Panc1 (cell line): ENCODE results near the gene TMEM62. TPM values are rescaled to one million over a fixed set of nuclear protein-coding genes. Genes with fewer than 3 reads are reported as not detected.

Experiments used
- ATAC-seq: fragments of 200-7000 bp; cut with Tn5 transposase; 2 replicates; pipeline ENCODE4 v1.9.1; 2020; ENCODE audit warnings: mild to moderate bottlenecking, moderate library complexity
- BruUV-seq: library from RNA; stranded (reverse); fragments of 400-500 nt; replicated peaks from 2 replicates; lab custom pipeline; 2021; lab: Mats Ljungman, UMichigan
- CTCF ChIA-PET: fragments of 300-600 bp; sonication (Branson Sonifier 250); formaldehyde crosslinking; loops from one replicate; lab custom pipeline; 2022; ENCODE audit warnings: antibody characterized with exemption; lab: Charles Lee
- POLR2A ChIA-PET: fragments of 300-600 bp; sonication (Branson Sonifier 250); formaldehyde crosslinking; loops from one replicate; lab custom pipeline; 2022; ENCODE audit warnings: antibody characterized with exemption; lab: Charles Lee
- DNase-seq: peaks from one replicate; pipeline ENCODE4 v3.0.0-alpha.2; 2010; ENCODE audit warnings: low read depth, low spot score
- H3K27ac ChIP-seq: 2 replicates; pipeline ENCODE4 v1.5.1; 2011; ENCODE audit warnings: mild to moderate bottlenecking, low read length, inconsistent platforms
- H3K27me3 ChIP-seq: fragments of 200-500 bp; sonication (Bioruptor generic); 2 replicates; pipeline ENCODE4 v1.6.0; 2014; ENCODE audit warnings: low read length, inconsistent platforms; ENCODE audit not compliant: control insufficient read depth, insufficient read depth
- H3K36me3 ChIP-seq: fragments of 200-500 bp; sonication (Bioruptor generic); 2 replicates; pipeline ENCODE4 v1.5.1; 2014; ENCODE audit warnings: inconsistent platforms, mild to moderate bottlenecking, low read length, moderate library complexity; ENCODE audit not compliant: control insufficient read depth, insufficient read depth
- H3K4me1 ChIP-seq: 2 replicates; pipeline ENCODE4 v1.5.1; 2011; ENCODE audit warnings: inconsistent platforms, mild to moderate bottlenecking, low read length, moderate library complexity; ENCODE audit not compliant: control insufficient read depth, insufficient read depth
- H3K4me3 ChIP-seq, 2 experiments: 2 replicates each; pipeline ENCODE4 v1.5.1; 2011 to 2012; ENCODE audit warnings: low read depth in 2 of 2, low read length in 2 of 2, mild to moderate bottlenecking in 2 of 2, inconsistent platforms in 1 of 2, moderate library complexity in 1 of 2
- H3K9me3 ChIP-seq: fragments of 200-500 bp; sonication (Bioruptor generic); 2 replicates; pipeline ENCODE4 v1.5.1; 2014; ENCODE audit warnings: low read depth, mild to moderate bottlenecking, inconsistent platforms, low read length, moderate library complexity; ENCODE audit not compliant: control insufficient read depth, insufficient read depth
- POLR2AphosphoS5 ChIP-seq: IDR thresholded peaks from 2 replicates; pipeline ENCODE4 v1.6.1; 2012; ENCODE audit warnings: mild to moderate bottlenecking, low read depth, low read length, moderate library complexity
- SIN3A ChIP-seq: IDR thresholded peaks from 2 replicates; pipeline ENCODE4 v1.6.1; 2012; ENCODE audit warnings: low read depth, mild to moderate bottlenecking, low read length, moderate library complexity, borderline replicate concordance; ENCODE audit not compliant: insufficient read depth
- TCF7L2 ChIP-seq: IDR thresholded peaks from 2 replicates; pipeline ENCODE4 v1.6.1; 2011; ENCODE audit warnings: mild to moderate bottlenecking, low read depth, low read length, inconsistent platforms
- in situ Hi-C: cut with HindIII; loops from 2 replicates; pipeline ENCODE4 v1.10.0; 2016; ENCODE audit warnings: low sequenced_read_pairs, low pct_unique_long_range_greater_than_20kb
- intact Hi-C: fragments of 100-400 bp; cut with micrococcal nuclease; formaldehyde crosslinking; loops from one replicate; pipeline ENCODE4 v1.10.0; 2022; ENCODE audit not compliant: unreplicated experiment
- total RNA-seq: library from RNA; stranded (reverse); gene quantifications from one replicate; pipeline ENCODE4 v1.2.1, GENCODE V29; 2021; ENCODE audit not compliant: unreplicated experiment
- TF ChIP-seq, protein P1 (sequence below), 2 experiments: IDR thresholded peaks; 2 replicates each; pipeline ENCODE4 v1.6.1; 2011 to 2012; ENCODE audit warnings: low read depth in 2 of 2, control low read depth in 1 of 2, low read length in 1 of 2, mild to moderate bottlenecking in 1 of 2, moderate library complexity in 1 of 2; ENCODE audit not compliant: insufficient read depth in 1 of 2
- TF ChIP-seq, protein P2 (sequence below): fragments of 450-650 bp; IDR thresholded peaks from 2 replicates; pipeline ENCODE4 v1.5.1; 2017; ENCODE audit warnings: mild to moderate bottlenecking

The TMEM62 gene
- total RNA-seq, 1 experiment from 2014 or later, result 20.4 TPM

DNA sequence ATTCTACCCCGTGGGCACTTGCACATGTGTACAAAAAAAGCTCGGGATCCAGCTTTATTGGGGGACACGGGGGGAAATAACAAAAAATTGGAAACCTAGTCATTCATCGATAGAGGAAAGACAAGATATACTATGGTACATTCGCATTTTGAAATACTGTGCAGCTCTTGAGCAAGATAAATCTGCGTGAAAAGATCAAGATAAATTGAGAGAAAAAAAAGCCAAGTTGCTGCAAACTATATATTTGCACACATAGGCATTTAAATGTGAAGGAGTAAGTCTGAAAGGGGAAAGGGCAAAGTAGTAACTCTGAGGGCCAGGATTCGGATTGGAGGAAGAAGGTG lies 26.9 kb upstream of the TMEM62 start:
- no peaks in the 10 kb centered on the region for H3K9me3 ChIP-seq
- in situ Hi-C loops (no loop called here), intact Hi-C loops (no loop called here)
- peaks cover 13% of the 10 kb centered on the region for H3K4me1 ChIP-seq
- ChIA-PET POLR2A (interaction anchor here (1.0 kb wide), 1 partner anchor 43 kb away, joined by 4 read pairs; no protein-coding TSS in a partner anchor), CTCF (interaction anchor here (0.9 kb wide), 1 partner anchor 24 kb away, joined by 10 read pairs; no protein-coding TSS in a partner anchor)
- ATAC-seq (no peak), DNase-seq (no peak)
- H3K27me3 ChIP-seq, result no peaks in the 10 kb centered on the region
- no peaks in the 10 kb centered on the region; the same call in 1 of the 2 replicates for H3K36me3 ChIP-seq
- H3K4me3 ChIP-seq, result peak overlapping the region; percentile 85 to 88
- TF ChIP-seq, protein P1, sequence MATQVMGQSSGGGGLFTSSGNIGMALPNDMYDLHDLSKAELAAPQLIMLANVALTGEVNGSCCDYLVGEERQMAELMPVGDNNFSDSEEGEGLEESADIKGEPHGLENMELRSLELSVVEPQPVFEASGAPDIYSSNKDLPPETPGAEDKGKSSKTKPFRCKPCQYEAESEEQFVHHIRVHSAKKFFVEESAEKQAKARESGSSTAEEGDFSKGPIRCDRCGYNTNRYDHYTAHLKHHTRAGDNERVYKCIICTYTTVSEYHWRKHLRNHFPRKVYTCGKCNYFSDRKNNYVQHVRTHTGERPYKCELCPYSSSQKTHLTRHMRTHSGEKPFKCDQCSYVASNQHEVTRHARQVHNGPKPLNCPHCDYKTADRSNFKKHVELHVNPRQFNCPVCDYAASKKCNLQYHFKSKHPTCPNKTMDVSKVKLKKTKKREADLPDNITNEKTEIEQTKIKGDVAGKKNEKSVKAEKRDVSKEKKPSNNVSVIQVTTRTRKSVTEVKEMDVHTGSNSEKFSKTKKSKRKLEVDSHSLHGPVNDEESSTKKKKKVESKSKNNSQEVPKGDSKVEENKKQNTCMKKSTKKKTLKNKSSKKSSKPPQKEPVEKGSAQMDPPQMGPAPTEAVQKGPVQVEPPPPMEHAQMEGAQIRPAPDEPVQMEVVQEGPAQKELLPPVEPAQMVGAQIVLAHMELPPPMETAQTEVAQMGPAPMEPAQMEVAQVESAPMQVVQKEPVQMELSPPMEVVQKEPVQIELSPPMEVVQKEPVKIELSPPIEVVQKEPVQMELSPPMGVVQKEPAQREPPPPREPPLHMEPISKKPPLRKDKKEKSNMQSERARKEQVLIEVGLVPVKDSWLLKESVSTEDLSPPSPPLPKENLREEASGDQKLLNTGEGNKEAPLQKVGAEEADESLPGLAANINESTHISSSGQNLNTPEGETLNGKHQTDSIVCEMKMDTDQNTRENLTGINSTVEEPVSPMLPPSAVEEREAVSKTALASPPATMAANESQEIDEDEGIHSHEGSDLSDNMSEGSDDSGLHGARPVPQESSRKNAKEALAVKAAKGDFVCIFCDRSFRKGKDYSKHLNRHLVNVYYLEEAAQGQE (IDR thresholded peaks at IDR 0.05; ENCODE audit: insufficient read depth in 1 of 2, low read depth in 2 of 2, low read length in 1 of 2), result no peak
- TF ChIP-seq TCF7L2 (no peak), POLR2AphosphoS5 (no peak), SIN3A (no peak)
- TF ChIP-seq, protein P2, sequence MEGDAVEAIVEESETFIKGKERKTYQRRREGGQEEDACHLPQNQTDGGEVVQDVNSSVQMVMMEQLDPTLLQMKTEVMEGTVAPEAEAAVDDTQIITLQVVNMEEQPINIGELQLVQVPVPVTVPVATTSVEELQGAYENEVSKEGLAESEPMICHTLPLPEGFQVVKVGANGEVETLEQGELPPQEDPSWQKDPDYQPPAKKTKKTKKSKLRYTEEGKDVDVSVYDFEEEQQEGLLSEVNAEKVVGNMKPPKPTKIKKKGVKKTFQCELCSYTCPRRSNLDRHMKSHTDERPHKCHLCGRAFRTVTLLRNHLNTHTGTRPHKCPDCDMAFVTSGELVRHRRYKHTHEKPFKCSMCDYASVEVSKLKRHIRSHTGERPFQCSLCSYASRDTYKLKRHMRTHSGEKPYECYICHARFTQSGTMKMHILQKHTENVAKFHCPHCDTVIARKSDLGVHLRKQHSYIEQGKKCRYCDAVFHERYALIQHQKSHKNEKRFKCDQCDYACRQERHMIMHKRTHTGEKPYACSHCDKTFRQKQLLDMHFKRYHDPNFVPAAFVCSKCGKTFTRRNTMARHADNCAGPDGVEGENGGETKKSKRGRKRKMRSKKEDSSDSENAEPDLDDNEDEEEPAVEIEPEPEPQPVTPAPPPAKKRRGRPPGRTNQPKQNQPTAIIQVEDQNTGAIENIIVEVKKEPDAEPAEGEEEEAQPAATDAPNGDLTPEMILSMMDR, result no peak
- BruUV-seq, result TSS peak; percentile 96
- peak overlapping the region; percentile 95 for H3K27ac ChIP-seq

DNA sequence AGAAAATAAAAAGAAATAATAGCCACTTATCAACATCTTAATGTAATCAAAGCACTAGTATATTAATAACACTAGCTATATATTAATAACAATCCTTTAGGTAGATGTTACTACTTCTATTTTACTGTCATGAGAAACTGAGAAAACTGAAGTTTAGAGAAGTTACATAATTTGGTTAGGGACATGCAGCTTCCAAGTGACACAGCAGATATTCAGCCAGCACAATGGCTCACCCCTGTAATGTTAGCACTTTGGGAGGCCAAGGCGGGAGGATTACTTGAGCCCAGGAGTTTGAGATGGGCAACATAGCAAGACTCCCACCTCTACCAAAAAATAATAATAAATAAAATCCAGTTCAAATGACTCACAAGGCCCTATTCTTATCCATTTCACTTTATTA lies 25.6 kb upstream of the TMEM62 start:
- no peaks in the 10 kb centered on the region for H3K9me3 ChIP-seq
- ATAC-seq (no peak), DNase-seq (no peak)
- H3K4me1 ChIP-seq, result peaks cover 13% of the 10 kb centered on the region
- no TSS peak for BruUV-seq
- no peak overlapping the region for H3K4me3 ChIP-seq
- in situ Hi-C loops, result no loop called here
- intact Hi-C loops, result no loop called here
- TF ChIP-seq, protein P1 (IDR thresholded peaks at IDR 0.05; ENCODE audit: insufficient read depth in 1 of 2, low read depth in 2 of 2, low read length in 1 of 2), result no peak
- TF ChIP-seq, protein P2, result no peak
- no peak for TF ChIP-seq SIN3A
- TF ChIP-seq POLR2AphosphoS5, result no peak
- no peak for TF ChIP-seq TCF7L2
- CTCF ChIA-PET, result no interaction called here
- H3K27ac ChIP-seq, result no peak overlapping the region
- POLR2A ChIA-PET, result no interaction called here
- H3K27me3 ChIP-seq, result no peaks in the 10 kb centered on the region
- H3K36me3 ChIP-seq, result no peaks in the 10 kb centered on the region; the same call in 1 of the 2 replicates
